CD4-positive, alpha-beta T cell treated with Interleukin-1 beta for 1 hour (primary cell): ENCODE results near the gene NSFL1C.
"Not testable (repeated sequence)": the region's sequence is repeated elsewhere in the genome, so short reads cannot be mapped to it uniquely, and the experiment has no call there.

Experiments
- DNase-seq, 2 donors: peaks; one replicate each; pipeline ENCODE4 v3.0.0-alpha.2; 2020 to 2022

Gene NSFL1C

DNA sequence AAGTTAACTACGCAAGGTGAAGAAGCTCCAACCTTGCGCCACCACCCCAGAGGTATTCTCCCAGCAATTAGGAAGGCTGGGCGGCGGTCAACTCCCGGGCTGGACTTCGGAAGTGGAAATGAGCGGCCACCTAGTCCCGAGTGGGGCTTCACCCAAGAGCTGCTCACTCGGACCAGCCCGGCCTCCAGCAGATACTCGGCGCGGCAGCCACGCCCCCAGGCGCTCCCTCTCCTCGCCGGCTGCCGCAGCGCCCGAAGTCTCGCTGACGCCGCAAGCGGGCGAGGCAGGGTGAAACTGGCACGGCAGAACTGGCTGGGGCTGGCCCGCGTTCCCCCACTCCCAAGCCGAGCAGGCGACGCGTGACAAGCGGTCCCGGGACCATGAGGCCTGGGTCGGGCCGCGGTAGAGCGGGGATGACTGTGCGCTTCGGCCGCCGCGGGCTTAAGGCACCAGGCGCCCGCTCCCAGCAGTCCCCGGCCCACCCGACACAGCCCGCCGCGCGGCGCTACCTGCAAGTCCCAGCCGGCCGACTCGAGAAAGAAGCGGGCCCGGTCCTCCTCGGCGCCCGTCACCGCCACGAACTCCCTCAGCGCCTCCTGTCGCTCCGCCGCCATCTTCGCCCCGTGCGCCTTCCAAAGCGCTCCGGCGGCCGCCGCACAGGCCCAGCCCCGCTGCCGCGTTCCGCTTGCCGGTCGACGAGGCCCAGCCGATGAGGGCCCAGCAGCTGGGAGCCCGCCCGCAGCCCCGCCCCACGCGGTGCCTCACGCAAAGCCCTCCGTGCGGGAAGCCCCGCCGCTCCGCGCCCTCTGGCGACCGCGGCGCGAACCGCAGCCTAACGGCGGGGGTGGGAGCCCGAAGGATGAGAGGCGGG lies at the start of gene NSFL1C:
Gene NSFL1C, minus strand, starts transcription at position 639 of the 871 bp plus-strand sequence. Its CDS starts 25 bp downstream, at position 614.
- peak; percentile 96 to 97 for DNase-seq

DNA sequence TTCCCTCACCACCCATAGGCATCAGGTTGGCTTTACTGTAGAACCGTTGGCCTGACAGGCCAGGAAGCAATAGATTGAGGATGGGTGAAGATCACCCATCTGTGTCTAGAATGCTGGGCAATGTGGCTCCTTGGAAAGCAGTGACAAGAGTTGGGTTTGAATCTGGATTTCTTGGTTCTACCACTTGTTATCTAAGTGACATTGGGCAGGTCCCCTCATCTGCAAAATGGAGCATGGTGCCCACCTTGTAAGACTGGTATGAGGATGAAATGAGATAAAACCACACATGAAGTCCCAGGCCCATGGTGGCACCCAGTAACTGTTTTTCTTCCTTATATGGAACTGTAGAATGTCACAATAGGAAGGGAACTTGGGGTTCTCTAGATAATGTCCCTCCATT lies 47.2 kb upstream of the NSFL1C start:
- no peak for DNase-seq

DNA sequence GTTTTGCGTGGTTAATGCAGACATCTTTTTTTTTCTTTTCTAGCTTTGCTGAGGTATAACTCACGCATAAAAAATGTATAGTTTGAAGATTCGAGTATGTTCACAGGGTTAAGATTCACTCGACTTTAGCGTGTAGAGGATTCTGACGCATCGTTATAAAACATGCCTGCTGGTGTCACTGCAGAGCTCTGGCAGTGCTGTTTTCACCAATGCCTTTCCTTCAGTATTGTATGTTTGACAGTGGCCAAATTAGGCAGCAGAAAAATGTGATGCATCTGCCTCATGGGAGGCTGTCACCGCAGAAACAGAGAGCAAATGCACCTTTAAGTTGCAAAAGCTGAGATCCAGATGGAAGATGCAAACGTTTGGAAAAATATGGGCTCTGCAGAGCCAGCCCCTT lies 42.6 kb upstream of the NSFL1C start:
- DNase-seq = peak; percentile 30 to 40

DNA sequence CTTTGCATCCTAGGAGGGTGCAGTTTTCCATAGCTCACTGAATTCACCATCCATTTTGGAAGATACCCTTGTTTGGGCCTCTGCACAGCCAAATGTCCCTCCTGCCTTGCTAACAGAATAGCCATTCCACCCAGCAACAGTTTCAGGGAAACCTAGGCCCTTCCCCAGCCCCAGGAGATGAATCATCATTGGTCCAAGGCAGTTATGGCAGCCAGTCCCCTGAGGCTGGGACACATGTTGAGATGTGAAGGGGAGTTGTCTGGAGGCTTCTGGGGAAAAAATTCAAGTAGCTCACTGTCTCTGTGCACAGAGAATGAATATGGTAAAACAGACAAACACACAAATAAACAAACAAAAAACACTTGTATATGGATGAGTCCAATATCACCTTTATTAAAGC lies 41.9 kb upstream of the NSFL1C start:
- no peak for DNase-seq

DNA sequence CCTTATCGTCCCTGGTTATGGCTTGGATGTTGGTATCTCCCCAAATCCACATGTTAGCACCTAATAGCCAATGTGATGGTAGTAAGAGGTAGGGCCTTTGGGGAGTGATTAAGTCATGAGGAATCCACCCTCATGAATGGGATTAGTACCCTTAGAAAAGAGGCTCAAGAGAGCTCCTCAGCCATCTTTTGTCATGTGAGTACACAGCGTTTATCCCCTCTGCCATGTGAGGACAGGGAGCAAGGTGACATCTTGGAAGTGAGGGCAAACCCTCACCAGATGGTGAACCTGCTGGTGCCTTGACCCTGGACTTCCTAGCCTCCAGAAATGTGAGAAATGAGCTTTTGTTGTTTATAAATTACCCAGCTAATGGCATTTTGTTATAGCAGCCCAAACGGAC lies 40.6 kb upstream of the NSFL1C start:
- DNase-seq = no peak

DNA sequence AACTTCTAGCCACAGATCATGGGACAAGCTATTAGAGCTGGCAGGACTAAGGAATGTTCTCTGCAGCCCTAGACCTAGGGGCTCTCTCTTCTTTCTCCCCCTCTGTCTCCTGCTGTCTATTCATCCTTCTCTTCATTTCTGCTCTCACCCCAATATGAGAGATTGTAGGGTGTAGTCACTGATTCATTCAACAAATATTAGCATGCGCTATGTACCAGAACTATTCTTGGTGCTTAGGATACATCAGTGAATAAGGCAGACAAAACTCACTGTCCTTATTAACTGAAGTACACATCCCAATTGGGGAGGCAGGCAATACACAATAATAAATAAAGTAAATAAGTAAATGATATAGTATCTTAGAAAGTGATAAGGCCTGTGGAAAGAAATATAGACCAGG lies 39.2 kb upstream of the NSFL1C start:
- no peak for DNase-seq

DNA sequence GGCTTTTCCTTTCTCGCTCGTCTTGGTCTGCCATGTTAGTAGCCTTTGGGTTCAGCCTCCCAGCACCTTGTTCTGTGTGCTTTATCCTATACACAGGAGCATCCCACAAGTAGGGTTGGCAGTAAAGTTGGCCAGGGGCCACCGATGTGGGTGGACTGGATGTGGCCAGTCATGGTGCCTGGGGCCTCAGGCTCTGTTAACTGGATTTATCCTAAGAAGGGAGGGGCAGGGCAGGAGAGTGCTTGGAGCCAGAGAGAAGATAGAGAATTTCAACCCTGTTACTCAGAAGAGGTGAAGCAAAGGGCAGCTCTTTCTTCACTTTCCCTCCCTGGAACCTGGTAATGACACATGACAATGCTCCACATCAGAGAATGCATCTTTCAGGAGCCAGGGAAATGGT lies 38.7 kb upstream of the NSFL1C start:
- no peak for DNase-seq

DNA sequence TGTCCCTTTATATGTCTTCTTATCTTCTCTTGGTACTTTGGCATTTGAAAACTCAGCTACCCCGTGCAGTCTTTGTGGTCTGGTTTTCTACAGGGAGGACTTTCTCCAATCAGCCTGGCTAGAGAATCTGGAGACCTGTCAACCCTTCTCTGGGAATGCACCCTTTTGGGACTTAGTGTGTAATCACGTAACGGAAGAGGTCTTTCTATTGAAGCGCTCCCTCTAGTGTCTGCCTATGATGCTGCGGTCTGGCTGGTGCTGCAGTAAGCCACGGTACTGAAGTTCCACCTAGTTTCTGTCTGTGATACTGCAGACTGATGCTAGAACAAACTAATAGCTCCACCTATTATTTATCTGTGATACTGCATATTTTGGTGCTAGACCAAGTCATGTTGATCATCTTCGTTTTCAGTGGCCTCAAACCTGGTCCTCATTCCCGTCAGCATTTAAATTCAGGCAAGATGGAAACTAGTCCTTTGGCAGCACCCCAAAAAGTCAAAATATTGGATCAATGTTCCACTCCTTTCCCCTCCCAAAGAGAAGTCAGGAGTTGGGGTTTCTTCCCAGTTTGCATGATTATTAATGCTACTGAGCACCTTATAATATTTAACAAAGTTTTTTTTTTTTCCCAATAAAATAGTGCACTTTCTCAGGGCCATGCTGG lies 37.0 kb upstream of the NSFL1C start:
- peak; percentile 84 to 85 for DNase-seq

DNA sequence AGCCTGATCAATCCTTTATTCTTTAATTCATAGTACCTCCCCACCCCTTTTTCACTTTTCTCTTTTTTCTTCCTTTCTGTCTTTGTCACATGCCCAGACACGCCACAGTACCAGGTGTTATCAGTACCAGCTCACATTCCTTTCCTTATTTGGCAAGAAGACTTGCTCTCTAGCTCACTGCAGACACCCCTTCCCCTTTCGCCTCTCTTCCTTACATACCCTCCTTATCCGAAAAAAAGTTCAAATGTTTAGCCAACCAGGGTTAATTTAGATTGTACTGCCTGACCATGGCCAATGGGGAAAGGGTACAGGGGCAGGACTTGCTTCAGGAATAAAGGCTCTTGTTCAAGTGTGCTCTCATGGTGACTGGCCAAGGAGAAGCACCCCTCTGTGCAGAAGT lies 33.8 kb upstream of the NSFL1C start:
- DNase-seq = no peak

DNA sequence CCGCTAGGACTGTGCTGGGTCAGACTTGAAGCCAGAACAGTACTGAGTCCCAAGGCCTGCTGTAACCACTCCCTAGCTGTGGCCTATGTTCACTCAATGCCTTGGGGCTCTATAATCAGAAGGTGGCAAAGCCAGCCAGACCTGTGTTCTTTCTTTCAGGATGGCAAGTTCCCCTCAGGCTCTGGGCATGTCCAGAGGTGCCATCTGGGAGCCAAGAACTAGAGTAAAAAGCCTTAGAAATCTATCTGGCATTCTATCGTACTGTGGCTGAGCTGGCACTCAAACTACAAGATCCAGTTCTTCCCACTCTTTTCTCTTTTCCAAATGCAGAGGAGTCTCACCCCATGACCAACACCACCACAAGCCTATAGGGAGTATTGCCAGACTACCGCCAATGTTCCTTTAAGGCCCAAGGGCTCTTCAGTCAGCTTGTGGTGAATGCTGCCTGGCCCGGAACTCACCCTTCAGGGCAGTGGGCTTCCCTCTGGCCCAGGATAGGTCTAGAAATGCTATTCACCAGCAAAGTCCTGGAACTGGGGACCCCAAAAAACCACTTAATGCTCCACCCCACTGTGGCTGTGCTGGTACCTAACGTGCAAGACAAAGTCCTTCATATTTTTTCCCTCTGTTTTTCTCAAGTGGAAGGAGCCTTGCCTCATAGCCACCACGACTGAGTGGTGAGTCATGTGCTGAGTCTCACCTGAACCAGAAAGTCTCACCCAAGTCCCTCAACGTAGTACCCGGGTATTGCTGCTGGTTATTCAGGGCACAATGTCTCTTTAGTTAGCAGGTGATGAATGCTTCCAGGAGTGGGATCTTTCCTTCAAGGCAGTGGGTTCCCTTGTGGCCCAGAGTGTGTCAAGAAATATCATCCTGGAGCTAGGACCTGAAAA lies 33.1 kb upstream of the NSFL1C start:
- DNase-seq = no peak

DNA sequence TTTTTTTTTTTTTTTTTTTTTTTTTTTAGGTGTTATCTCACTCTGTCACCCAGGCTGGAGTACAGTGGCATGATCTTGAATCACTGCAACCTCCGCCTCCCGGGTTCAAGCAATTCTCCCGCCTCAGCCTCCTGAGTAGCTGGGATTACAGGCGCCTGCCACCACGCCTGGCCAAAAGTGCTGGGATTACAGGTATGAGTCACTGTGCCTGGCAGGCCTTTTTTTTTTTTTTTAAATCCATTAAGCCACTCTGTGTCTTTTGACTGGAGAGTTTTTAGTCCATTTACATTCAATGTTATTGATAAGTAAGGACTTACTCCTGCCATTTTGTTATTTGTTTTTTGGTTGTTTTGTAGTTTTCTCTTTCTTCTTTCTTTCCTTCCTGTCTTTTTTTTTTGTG lies 30.7 kb upstream of the NSFL1C start:
- DNase-seq = not testable (repeated sequence)

DNA sequence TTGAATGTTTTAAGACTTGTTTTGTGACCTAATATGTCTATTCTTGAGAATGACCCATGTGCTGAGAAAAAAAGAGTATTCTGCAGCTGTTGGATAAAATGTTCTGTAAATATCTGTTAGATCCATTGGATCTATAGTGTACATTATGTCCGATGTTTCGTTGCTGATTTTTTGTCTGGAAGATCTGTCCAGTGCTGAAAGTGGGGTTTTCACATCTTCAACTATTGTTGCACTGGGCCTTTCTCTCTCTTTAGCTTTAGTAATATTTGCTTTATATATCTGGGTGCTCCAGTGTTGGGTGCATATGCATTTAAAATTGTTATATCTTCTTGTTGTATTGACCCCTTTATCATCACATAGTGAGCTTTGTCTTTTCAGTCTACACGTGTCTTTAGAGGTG lies 30.3 kb upstream of the NSFL1C start:
- DNase-seq = no peak

DNA sequence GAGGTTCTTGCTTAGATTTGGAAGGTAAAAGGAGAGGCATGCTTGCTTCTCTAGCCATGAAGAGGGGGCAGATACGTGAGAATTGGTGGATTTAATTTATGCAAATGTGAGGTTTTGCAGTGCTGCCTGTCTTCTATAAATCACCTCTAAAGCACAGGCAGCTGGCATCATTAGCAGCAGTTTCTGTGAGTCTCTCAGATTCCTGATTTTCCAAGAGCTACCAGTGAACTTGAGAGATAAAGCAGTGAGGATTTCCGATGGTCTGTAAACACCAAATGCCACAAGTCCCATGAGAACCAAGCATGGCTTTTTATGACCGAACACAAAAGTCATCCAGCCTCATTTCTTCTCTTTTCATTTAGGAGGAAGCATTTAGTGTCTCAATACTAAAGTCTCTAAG lies 27.8 kb upstream of the NSFL1C start:
- DNase-seq = no peak

DNA sequence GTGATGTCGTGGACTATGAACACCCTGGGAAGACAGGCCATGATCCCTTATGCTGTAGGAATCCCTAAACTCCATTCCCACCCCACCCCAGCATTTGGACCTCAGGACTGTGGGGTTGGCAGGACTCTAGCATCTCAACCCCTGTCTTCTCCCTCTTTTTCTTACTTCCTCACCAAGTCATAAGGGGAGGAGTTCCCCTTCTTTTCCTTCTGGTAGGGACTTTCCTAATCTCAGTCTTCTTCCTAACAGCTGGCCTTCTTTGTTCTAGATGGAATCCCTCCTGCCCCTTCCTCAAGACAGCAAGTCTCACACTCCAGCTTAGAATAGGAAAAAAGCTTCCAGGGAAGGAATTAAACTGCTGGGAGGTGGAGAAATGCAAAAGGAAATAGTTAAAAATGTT lies 26.9 kb upstream of the NSFL1C start:
- no peak for DNase-seq

DNA sequence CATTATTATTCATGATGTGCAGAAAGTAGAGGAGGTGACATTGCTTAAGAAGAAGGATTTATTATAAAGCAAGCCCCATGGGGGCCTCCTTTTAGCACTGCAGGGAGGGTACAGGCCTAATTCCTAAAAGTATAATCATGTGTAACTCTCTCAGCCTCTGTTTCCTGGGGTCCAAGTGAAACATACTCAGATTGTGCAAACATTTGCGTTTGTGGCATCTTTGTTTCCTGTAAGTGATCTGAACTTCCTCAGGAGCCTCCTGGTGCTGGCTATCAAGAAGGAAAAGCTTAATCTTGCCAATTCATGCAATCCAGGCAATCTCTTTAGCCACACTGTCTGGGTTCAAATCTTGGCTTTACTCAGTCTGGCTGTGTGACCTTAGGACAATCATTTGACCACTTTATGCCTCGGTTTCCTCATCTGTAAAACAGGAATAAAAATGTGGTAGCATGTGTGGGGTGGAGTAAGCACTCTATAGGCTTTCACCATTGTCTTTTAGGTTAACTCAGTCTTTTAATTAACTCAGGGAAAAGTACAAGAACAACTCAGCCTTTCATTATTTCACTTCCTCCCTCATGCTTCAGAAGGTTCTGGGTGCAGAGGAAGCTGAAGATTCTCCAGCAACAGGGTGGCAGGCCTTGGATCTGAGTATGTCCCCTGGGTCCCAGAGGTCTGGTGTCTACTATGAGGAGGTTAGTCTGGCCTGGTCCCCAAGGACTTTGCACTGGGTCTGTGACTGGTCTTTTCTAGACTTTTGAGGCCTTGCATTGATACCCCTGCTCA lies 25.4 kb upstream of the NSFL1C start:
- no peak for DNase-seq

DNA sequence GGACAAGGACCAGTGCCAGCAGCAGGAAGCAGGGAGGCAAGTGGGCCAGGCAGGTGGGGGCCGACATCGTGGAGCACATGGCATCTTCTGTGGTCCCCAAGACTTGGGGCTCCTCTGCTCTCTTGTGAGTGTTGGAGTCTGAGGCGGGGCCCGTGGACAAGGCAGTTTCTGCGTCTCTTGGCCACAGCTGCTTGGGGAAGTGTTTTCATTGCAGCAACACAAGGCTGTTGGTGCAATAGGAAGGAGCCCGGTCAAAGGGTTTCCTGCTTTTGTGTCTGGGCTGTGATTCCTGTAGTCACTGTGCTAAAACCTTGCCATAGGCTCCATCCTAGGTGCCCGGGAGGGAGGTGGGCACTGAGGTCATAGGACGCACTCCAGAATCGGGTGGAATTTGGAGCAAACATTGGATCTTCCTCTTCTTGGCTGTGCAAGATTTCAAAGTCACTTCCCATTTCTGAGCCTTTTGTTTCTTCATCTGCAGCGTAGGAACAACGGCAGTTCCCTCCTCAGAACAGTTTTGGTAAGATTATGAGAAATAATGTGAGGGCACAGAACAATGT lies 24.7 kb upstream of the NSFL1C start, which contains the start of gene SIRPB2:
Gene SIRPB2, minus strand, starts transcription at position 140 of the 560 bp plus-strand sequence. Its CDS starts 61 bp downstream, at position 79.
- DNase-seq = peak; percentile 7 to 41

DNA sequence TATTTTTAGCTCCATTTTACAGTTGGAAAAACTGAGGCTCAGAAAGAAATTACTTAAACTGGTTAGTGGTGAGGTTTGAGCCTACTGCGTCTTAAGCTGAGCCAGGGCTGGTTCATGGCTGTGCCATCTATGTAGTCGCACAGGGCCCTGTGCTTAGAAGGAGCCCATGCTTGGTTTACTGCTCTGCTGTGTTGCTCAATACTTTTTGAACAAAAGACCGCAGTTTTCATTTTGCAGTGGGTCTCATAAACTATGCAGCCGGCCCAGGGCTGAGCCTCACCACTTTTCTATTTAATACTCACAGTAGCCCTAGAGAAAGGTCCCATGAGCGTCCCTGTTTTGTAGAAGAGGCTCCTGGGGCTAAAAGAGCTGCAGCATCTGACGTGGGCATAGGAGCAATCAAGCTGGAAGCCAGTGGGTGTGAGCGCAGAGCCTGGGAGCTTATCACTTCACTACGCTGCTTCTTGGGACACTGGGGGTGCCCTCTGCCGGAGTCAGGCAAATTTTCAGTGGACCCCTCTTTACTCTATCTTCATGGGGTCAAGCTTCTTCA lies 24.1 kb upstream of the NSFL1C start:
- DNase-seq = no peak

DNA sequence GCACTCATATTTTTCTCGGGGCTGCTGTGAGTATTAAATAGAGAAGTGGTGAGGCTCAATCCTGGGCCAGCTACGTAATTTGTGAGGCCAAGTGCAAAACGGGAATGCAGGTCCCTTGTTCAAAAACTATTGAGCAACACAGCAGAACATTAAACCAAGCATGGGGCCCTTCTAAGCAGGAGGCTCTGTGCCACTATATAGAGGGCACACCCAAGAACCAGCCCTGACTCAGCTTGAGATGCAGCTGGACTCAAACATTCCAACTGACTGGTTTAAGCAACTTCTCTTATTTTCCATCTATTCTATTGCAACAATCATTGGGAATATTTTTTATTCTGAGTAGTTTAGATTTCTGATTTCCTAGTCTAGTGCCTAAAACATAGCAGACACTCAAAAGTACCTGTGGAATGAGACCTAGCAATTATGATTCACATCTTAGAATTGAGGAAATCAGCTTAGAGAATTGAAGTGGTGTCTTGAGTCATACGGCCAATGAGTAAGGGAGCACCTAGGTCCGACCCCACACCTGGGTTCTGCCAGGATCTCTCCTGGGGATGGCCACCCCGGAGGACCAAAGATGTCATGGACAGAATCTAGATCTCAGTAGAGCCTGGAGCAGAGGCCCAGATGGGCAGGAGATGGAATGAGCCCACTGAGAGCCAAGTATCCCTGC lies 23.3 kb upstream of the NSFL1C start:
- peak in 1 of 2 donors; percentile 39 for DNase-seq

DNA sequence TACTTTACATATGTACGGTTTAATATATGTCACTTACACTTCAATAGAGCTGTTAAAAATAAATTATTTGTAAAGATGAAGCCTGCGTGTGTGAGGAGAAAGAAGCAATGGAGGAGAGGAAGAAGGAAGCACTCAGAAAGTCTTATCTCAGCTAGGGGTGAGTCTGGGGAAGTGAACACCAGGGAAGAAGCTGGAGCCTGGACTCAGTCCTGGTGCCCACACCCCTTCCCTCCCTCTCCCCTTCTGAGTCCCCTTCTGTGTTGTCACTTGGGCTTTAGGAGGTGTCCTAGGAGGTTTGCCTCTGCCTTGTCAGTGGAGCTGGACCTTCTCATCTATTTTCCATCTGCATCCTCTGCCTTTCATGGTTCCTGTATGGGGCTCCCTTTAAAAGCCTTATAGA lies 22.7 kb upstream of the NSFL1C start:
- no peak for DNase-seq

DNA sequence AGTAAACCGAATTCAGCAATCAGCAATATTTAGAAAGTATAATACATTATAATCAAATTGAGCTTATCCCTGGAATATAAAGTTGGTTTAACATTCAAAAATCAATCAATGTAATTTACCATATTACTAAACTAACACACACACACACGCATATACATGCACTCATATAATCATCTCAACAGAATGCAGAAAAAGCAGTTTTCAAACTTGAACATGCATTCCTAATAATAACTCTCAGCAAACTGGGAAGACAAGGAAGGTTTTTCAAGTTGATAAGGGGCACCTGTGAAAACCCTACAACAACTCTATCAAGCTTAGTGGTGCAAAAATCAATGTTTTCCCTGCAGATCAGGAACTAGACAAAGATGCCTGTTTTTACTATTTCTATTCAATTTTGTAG lies 19.9 kb upstream of the NSFL1C start:
- DNase-seq = no peak
